Neural crest cell (in vitro differentiated cells): ENCODE data around the gene GADD45A. TPM values are rescaled to one million over a fixed set of nuclear protein-coding genes. Genes with fewer than 3 reads are reported as not detected.

Source experiments
- DNase-seq: peaks from one replicate; pipeline ENCODE4 v3.0.0; 2021; ENCODE audit warnings: low read depth, mixed read lengths, low spot score
- H3K27ac Mint-ChIP-seq: one replicate; pipeline ENCODE4 v1.8.0; 2021; ENCODE audit warnings: mild to moderate bottlenecking, mixed read lengths; ENCODE audit not compliant: unreplicated experiment
- H3K27me3 Mint-ChIP-seq: 2 replicates; pipeline ENCODE4 v1.8.0; 2021; ENCODE audit warnings: low read depth, mild to moderate bottlenecking, mixed read lengths
- H3K36me3 Mint-ChIP-seq: 2 replicates; pipeline ENCODE4 v1.8.0; 2021; ENCODE audit warnings: low read depth, mild to moderate bottlenecking, mixed read lengths
- H3K4me1 Mint-ChIP-seq: 2 replicates; pipeline ENCODE4 v1.8.0; 2021; ENCODE audit warnings: mixed read lengths
- H3K4me3 Mint-ChIP-seq: one replicate; pipeline ENCODE4 v1.8.0; 2021; ENCODE audit warnings: mild to moderate bottlenecking, mixed read lengths
- H3K9me3 Mint-ChIP-seq: 2 replicates; pipeline ENCODE4 v1.8.0; 2021; ENCODE audit warnings: mixed read lengths
- total RNA-seq: library from RNA; stranded (reverse); gene quantifications from 2 replicates; pipeline ENCODE4 v1.2.1, GENCODE V29; 2021
- TF ChIP-seq, protein P1 (sequence below): fragments of 200-600 bp; sonication (generic); conservative IDR thresholded peaks from 2 replicates; pipeline ENCODE4 v1.5.0; 2021; ENCODE audit warnings: antibody characterized with exemption, mild to moderate bottlenecking

GADD45A gene
- total RNA-seq, 1 donor from 2014 or later, result 17.8 TPM

DNA sequence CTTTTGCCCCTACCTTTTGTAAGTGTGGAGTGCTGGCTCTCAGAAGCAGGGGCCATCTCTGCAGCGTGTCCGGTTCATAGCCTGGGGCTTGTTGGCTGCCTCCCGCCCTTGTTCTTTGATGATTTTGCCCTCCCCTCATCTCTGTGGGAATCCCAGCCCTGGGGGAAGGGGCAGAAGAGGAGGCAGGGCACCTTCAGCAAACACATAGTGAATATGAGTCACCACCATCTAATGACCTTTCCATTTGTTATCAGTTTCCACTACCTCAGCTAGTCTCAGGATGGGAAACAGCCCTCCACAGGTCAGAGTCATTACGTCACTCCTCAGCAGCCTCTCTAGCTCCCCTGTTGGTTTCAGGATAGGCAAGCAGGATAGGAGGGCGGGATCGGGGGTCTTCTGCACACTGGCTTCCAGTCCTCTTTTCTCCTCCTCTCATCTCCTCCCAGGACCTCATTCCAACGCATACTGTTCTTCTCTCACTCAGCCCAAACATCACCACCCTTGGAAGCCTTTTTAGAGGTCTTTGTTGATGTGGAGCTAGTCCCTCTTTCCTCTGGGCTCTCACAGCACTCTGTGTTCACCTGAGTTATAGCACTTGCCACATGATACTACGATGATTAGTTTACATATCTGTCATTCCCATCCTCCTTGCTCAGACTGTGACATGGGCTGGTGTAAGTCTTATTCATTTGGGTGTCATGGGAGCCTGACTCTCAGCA lies 15.8 kb downstream of the GADD45A start:
- peak overlapping the region; percentile 69 for H3K27ac Mint-ChIP-seq

DNA sequence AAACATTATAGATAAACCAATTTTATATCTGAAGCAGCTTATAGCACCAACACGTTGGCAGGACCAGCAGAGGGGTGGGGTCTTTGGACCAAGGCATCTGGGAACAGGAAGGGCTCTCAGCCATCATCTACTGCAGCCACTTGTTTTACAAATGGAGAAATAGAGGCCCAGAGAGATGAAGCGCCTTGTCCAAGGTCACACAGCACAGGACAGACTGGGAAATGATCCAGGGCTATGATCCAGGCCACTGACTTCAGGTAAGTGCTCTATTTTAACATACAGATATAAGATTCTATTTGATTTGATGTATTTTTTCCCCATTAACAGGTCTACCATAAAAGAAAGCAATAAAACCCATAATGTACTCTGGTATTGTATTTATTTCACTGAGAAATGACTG lies 16.9 kb downstream of the GADD45A start:
- no peak for DNase-seq
- no peak overlapping the region for H3K27ac Mint-ChIP-seq
- TF ChIP-seq, protein P1, sequence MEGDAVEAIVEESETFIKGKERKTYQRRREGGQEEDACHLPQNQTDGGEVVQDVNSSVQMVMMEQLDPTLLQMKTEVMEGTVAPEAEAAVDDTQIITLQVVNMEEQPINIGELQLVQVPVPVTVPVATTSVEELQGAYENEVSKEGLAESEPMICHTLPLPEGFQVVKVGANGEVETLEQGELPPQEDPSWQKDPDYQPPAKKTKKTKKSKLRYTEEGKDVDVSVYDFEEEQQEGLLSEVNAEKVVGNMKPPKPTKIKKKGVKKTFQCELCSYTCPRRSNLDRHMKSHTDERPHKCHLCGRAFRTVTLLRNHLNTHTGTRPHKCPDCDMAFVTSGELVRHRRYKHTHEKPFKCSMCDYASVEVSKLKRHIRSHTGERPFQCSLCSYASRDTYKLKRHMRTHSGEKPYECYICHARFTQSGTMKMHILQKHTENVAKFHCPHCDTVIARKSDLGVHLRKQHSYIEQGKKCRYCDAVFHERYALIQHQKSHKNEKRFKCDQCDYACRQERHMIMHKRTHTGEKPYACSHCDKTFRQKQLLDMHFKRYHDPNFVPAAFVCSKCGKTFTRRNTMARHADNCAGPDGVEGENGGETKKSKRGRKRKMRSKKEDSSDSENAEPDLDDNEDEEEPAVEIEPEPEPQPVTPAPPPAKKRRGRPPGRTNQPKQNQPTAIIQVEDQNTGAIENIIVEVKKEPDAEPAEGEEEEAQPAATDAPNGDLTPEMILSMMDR, result no peak
- H3K4me1 Mint-ChIP-seq, result peaks cover 16% of the 10 kb centered on the region
- no peaks in the 10 kb centered on the region for H3K27me3 Mint-ChIP-seq
- no peaks in the 10 kb centered on the region for H3K9me3 Mint-ChIP-seq
- H3K4me3 Mint-ChIP-seq, result no peak overlapping the region
- no peaks in the 10 kb centered on the region for H3K36me3 Mint-ChIP-seq

More for the DNA sequence above, 15.8 kb downstream of the GADD45A start:
- H3K9me3 Mint-ChIP-seq, result no peaks in the 10 kb centered on the region
- no peaks in the 10 kb centered on the region for H3K27me3 Mint-ChIP-seq
- H3K4me1 Mint-ChIP-seq, result peaks cover 16% of the 10 kb centered on the region
- peak; percentile 8 for DNase-seq
- no peak overlapping the region for H3K4me3 Mint-ChIP-seq
- TF ChIP-seq, protein P1, result peak; percentile 53
- H3K36me3 Mint-ChIP-seq, result no peaks in the 10 kb centered on the region

DNA sequence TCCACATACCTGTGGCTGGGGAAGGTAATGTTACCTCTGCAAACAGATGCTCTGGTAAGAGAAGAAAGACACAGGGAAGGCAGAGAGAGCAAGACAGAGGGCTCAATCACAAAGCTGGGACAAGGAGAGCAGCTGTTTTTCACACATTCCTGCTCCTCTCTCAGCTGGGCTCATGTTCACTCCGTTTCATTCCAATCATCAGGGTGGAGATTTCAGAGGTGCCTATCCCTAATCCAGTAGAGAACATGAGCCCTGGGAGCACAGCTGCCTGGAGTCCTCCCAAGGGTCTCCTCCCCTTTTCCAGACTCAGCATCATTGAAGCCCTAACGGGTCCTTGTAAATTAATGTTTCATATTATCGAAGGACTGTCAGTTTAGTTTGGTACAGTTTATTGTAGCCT lies 19.4 kb downstream of the GADD45A start:
- H3K36me3 Mint-ChIP-seq, result no peaks in the 10 kb centered on the region
- no peak overlapping the region for H3K4me3 Mint-ChIP-seq
- peaks cover 14% of the 10 kb centered on the region for H3K4me1 Mint-ChIP-seq
- no peaks in the 10 kb centered on the region for H3K9me3 Mint-ChIP-seq
- no peaks in the 10 kb centered on the region for H3K27me3 Mint-ChIP-seq
- H3K27ac Mint-ChIP-seq, result no peak overlapping the region
- no peak for DNase-seq
- TF ChIP-seq, protein P1, result no peak

DNA sequence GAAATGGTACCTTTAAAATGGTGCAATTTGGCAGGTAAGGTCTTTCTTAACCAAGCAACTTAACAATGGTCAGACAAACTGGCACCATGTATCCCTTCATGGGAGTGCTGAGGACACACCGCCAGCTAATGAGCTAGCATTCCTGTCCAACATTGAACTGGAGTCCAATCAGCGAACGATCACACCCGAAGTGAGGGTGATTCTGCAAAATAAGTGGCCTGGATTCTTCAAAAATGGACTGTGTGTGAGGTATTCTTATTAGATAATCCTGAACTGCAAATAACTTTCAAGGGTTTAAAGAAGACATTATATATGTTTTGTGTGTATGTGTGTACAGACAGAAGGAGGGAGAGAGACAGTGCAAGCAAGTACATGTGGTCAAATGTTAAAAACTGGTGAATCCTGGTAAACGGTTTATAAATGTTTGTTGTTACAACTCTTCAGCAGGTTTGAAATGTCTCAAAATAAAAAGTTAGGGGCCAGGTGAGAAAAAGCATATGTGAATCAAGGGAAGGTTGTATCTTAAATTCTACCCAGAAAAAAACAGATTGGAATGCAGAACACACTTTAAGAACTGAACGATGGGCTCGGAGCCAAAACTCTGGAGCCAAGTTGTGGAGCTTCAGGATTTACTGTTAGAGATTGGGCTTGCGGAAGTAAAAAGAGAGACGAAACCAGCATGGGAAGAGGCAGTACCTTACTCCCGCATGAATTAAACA lies 20.9 kb downstream of the GADD45A start:
- Mint-ChIP-seq H3K36me3 (no peaks in the 10 kb centered on the region), H3K9me3 (no peaks in the 10 kb centered on the region), H3K27ac (no peak overlapping the region), H3K27me3 (no peaks in the 10 kb centered on the region), H3K4me1 (peaks cover 4% of the 10 kb centered on the region), H3K4me3 (no peak overlapping the region)
- TF ChIP-seq, protein P1, result no peak
- DNase-seq, result no peak

DNA sequence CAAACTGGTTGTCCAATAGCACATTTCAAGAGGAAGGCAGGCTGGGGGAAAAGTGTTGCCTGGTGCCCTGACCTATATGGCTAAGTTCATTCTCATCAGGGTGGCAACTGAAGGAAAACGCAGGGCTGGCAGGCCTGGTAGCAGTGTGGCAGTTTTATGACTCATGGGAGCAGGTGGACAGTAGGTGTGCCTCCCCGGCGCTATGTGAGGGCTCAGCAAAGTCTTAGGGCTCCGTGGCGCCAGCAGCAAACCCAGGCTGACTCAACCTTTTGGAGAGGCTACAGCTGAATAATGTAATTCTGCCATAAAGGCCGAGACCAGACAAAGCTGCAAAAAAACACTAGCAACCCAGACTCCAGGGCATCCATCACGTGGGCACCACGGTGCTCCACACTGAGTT lies 23.6 kb downstream of the GADD45A start:
- Mint-ChIP-seq H3K27ac (no peak overlapping the region), H3K9me3 (no peaks in the 10 kb centered on the region), H3K36me3 (no peaks in the 10 kb centered on the region), H3K4me1 (peaks cover 16% of the 10 kb centered on the region), H3K27me3 (no peaks in the 10 kb centered on the region), H3K4me3 (no peak overlapping the region)
- TF ChIP-seq, protein P1, result no peak
- no peak for DNase-seq
